ENCODE results near the gene MDGA2. TPM values are rescaled to one million over a fixed set of nuclear protein-coding genes. Genes with fewer than 3 reads are reported as not detected.

Gene MDGA2
- total and polyA plus RNA-seq, 9 of the 15 experiments (the other 6 are each of a cell fraction or from before 2014, with no cell fraction given), result 0.01 to 0.18 (median 0.03) TPM; not detected in 5

- TF ChIP-seq SIX5 (IDR thresholded peaks at IDR 0.05; ENCODE audit: borderline replicate concordance in 1 of 2, insufficient read depth in 1 of 2, low read depth in 1 of 2, low read length in 2 of 2), result no peak
- TF ChIP-seq BRD9 (IDR thresholded peaks at IDR 0.05; ENCODE audit: low read depth, partially characterized antibody), result no peak
- TF ChIP-seq, protein P1, sequence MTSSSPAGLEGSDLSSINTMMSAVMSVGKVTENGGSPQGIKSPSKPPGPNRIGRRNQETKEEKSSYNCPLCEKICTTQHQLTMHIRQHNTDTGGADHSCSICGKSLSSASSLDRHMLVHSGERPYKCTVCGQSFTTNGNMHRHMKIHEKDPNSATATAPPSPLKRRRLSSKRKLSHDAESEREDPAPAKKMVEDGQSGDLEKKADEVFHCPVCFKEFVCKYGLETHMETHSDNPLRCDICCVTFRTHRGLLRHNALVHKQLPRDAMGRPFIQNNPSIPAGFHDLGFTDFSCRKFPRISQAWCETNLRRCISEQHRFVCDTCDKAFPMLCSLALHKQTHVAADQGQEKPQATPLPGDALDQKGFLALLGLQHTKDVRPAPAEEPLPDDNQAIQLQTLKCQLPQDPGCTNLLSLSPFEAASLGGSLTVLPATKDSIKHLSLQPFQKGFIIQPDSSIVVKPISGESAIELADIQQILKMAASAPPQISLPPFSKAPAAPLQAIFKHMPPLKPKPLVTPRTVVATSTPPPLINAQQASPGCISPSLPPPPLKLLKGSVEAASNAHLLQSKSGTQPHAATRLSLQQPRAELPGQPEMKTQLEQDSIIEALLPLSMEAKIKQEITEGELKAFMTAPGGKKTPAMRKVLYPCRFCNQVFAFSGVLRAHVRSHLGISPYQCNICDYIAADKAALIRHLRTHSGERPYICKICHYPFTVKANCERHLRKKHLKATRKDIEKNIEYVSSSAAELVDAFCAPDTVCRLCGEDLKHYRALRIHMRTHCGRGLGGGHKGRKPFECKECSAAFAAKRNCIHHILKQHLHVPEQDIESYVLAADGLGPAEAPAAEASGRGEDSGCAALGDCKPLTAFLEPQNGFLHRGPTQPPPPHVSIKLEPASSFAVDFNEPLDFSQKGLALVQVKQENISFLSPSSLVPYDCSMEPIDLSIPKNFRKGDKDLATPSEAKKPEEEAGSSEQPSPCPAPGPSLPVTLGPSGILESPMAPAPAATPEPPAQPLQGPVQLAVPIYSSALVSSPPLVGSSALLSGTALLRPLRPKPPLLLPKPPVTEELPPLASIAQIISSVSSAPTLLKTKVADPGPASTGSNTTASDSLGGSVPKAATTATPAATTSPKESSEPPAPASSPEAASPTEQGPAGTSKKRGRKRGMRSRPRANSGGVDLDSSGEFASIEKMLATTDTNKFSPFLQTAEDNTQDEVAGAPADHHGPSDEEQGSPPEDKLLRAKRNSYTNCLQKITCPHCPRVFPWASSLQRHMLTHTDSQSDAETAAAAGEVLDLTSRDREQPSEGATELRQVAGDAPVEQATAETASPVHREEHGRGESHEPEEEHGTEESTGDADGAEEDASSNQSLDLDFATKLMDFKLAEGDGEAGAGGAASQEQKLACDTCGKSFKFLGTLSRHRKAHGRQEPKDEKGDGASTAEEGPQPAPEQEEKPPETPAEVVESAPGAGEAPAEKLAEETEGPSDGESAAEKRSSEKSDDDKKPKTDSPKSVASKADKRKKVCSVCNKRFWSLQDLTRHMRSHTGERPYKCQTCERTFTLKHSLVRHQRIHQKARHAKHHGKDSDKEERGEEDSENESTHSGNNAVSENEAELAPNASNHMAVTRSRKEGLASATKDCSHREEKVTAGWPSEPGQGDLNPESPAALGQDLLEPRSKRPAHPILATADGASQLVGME (CRISPR knock-in tag; IDR thresholded peaks at IDR 0.05), result no peak
- no peak for TF ChIP-seq HSF4 (CRISPR knock-in tag; IDR thresholded peaks at IDR 0.05; ENCODE audit: borderline replicate concordance)
- no peak for TF ChIP-seq RBM25 (IDR thresholded peaks at IDR 0.05; ENCODE audit: low read depth, low read length, severe bottlenecking)
- TF ChIP-seq, protein P2, sequence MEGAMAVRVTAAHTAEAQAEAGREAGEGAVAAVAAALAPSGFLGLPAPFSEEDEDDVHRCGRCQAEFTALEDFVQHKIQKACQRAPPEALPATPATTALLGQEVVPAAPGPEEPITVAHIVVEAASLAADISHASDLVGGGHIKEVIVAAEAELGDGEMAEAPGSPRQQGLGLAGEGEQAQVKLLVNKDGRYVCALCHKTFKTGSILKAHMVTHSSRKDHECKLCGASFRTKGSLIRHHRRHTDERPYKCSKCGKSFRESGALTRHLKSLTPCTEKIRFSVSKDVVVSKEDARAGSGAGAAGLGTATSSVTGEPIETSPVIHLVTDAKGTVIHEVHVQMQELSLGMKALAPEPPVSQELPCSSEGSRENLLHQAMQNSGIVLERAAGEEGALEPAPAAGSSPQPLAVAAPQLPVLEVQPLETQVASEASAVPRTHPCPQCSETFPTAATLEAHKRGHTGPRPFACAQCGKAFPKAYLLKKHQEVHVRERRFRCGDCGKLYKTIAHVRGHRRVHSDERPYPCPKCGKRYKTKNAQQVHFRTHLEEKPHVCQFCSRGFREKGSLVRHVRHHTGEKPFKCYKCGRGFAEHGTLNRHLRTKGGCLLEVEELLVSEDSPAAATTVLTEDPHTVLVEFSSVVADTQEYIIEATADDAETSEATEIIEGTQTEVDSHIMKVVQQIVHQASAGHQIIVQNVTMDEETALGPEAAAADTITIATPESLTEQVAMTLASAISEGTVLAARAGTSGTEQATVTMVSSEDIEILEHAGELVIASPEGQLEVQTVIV (CRISPR knock-in tag; IDR thresholded peaks at IDR 0.05; ENCODE audit: borderline replicate concordance), result no peak
- TF ChIP-seq E2F4 (CRISPR knock-in tag; IDR thresholded peaks at IDR 0.05; ENCODE audit: low read depth), result no peak
- TF ChIP-seq, protein P3, sequence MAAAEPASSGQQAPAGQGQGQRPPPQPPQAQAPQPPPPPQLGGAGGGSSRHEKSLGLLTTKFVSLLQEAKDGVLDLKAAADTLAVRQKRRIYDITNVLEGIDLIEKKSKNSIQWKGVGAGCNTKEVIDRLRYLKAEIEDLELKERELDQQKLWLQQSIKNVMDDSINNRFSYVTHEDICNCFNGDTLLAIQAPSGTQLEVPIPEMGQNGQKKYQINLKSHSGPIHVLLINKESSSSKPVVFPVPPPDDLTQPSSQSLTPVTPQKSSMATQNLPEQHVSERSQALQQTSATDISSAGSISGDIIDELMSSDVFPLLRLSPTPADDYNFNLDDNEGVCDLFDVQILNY (CRISPR knock-in tag; IDR thresholded peaks at IDR 0.05), result no peak
Measured at GRCh38 chr14:47691829-47692228, 16.4 kb upstream of the MDGA2 start (continued).

Measured in K562 (cell line).